Thoracic aorta (tissue), 2 donors: ENCODE data around the gene TEX22. TPM values are rescaled to one million over a fixed set of nuclear protein-coding genes. Genes with fewer than 3 reads are reported as not detected.

ENCODE experiments used
- ATAC-seq: fragments of 150-250 bp; one replicate; pipeline ENCODE4 v1.8.0; 2017; ENCODE audit warnings: low read depth; ENCODE audit not compliant: insufficient number of reproducible peaks, low FRiP score
- DNase-seq: peaks from one replicate; pipeline ENCODE4 v3.0.0-alpha.2; 2020; ENCODE audit warnings: low spot score
- H3K27ac ChIP-seq, 2 donors: fragments of 200-600 bp; sonication (generic); 1 replicate in 1 of 2; 2 replicates in 1 of 2; pipeline ENCODE4 v1.5.1; 2016; ENCODE audit warnings: mild to moderate bottlenecking in 2 of 2, moderate library complexity in 2 of 2
- H3K27me3 ChIP-seq: fragments of 200-600 bp; sonication (generic); replicated peaks from 2 replicates; pipeline ENCODE4 v1.6.0; 2016; ENCODE audit warnings: mild to moderate bottlenecking; ENCODE audit not compliant: insufficient read depth
- H3K36me3 ChIP-seq: fragments of 200-600 bp; sonication (generic); one replicate; pipeline ENCODE4 v1.5.1; 2016
- H3K4me1 ChIP-seq, 2 donors: fragments of 200-600 bp; sonication (generic); 1 replicate in 1 of 2; 2 replicates in 1 of 2; pipeline versions ENCODE4 v1.5.1 to v1.6.0; 2016; ENCODE audit warnings: low read depth in 2 of 2, mild to moderate bottlenecking in 1 of 2; ENCODE audit not compliant: control insufficient read depth in 1 of 2
- H3K4me3 ChIP-seq: fragments of 200-600 bp; sonication (generic); 2 replicates; pipeline ENCODE4 v1.5.1; 2016; ENCODE audit warnings: mild to moderate bottlenecking
- H3K9me3 ChIP-seq: fragments of 200-600 bp; sonication (generic); 2 replicates; pipeline ENCODE4 v1.5.1; 2016
- total RNA-seq, 2 donors: library from RNA; depleted of rRNA; stranded (reverse); fragments of >200 nt; gene quantifications; one replicate each; pipeline versions ENCODE4 v1.1.0 to v1.2.3, GENCODE V29; 2016
- TF ChIP-seq, protein P1 (sequence below): fragments of 200-600 bp; sonication (generic); IDR thresholded peaks from one replicate; pipeline ENCODE4 v1.5.1; 2019; ENCODE audit warnings: antibody characterized with exemption

TEX22 gene
- total RNA-seq, 2 donors from 2014 or later: not detected

DNA sequence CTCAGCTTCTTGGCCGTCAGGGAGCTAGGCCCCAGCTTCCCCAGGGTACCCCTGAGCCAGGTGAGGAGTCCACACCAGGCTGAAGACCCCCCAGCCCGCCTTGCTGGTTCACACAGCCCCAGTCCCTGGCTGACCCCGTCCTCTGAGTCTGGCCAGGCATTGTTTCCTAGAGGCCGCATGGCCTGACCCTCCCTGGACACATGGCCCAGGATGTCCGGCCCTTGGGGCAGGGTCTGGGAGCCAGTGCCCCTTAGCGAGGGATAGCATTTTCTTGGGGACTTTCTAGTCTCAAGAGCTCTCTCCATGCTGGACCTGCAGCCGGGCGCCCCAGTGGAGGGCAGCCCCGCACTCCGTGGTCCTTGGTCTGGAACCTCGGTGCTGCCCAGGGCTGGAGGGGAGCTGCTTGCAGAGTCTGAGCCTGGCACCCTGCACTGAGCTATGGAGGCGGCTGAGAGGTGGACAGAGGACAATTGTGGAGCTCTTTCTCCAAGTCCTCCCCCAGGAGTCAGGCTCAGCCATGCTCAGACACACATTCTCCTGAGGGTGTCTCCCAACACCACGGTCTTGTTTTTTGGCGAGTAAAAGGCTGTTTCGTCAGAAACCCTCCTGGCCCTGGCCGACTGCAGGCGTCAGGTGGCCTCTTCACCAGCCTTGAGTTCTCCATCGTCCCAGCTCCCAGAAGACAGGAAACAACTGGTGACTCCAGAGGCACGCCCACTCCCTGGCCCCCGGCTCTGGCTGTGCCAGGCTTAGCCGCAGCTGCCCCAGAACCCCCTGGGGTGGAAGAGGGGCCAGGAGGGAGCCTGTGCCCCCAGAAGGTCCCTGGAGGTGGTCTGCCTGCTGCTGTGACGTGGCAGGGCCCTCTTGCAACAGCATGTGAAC, 58.6 kb downstream of the TEX22 start:
- no peak for ATAC-seq
- Histone ChIP-seq H3K4me3 (no peak overlapping the region), H3K36me3 (peaks cover 33% of the 10 kb centered on the region), H3K27me3 (no peaks in the 10 kb centered on the region), H3K4me1 (no peaks in the 10 kb centered on the region), H3K27ac (no peak overlapping the region), H3K9me3 (no peaks in the 10 kb centered on the region)
- DNase-seq: no peak
- TF ChIP-seq, protein P1, sequence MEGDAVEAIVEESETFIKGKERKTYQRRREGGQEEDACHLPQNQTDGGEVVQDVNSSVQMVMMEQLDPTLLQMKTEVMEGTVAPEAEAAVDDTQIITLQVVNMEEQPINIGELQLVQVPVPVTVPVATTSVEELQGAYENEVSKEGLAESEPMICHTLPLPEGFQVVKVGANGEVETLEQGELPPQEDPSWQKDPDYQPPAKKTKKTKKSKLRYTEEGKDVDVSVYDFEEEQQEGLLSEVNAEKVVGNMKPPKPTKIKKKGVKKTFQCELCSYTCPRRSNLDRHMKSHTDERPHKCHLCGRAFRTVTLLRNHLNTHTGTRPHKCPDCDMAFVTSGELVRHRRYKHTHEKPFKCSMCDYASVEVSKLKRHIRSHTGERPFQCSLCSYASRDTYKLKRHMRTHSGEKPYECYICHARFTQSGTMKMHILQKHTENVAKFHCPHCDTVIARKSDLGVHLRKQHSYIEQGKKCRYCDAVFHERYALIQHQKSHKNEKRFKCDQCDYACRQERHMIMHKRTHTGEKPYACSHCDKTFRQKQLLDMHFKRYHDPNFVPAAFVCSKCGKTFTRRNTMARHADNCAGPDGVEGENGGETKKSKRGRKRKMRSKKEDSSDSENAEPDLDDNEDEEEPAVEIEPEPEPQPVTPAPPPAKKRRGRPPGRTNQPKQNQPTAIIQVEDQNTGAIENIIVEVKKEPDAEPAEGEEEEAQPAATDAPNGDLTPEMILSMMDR: no peak

GRCh38 chr14:105458010-105458409, 59.7 kb downstream of the TEX22 start:
- Histone ChIP-seq H3K4me1 (no peaks in the 10 kb centered on the region), H3K36me3 (peaks cover 36% of the 10 kb centered on the region), H3K4me3 (no peak overlapping the region), H3K27me3 (no peaks in the 10 kb centered on the region), H3K9me3 (no peaks in the 10 kb centered on the region), H3K27ac (no peak overlapping the region)
- DNase-seq (no peak), ATAC-seq (no peak)
- TF ChIP-seq, protein P1: no peak

GRCh38 chr14:105458571-105458970, 60.2 kb downstream of the TEX22 start:
- Histone ChIP-seq H3K27ac (no peak overlapping the region), H3K4me3 (no peak overlapping the region), H3K4me1 (no peaks in the 10 kb centered on the region), H3K27me3 (no peaks in the 10 kb centered on the region), H3K36me3 (peaks cover 41% of the 10 kb centered on the region), H3K9me3 (no peaks in the 10 kb centered on the region)
- ATAC-seq (no peak), DNase-seq (no peak)
- TF ChIP-seq, protein P1: no peak

DNA sequence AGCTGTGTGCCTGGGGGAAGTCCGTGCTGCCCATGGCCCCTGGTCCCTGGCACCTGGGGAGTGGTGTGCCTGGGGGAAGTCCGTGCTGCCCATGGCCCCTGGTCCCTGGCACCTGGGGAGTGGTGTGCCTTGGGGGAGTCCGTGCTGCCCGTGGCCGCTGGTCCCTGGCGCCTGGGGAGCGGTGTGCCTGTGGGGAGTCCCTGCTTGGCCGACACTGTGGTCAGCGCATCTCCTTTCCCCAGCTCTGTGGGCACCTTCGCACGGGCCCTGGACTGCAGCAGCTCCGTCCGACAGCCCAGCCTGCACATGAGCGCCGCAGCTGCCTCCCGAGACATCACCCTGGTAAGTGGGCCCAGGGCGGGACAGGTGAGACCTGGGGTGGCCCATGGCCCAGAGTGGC, 61.8 kb downstream of the TEX22 start:
- no peaks in the 10 kb centered on the region for H3K27me3 ChIP-seq
- no peaks in the 10 kb centered on the region for H3K4me1 ChIP-seq
- no peak for DNase-seq
- H3K4me3 ChIP-seq: no peak overlapping the region
- ATAC-seq: no peak
- TF ChIP-seq, protein P1: no peak
- H3K27ac ChIP-seq: no peak overlapping the region
- H3K9me3 ChIP-seq: no peaks in the 10 kb centered on the region
- peaks cover 39% of the 10 kb centered on the region for H3K36me3 ChIP-seq

- Histone ChIP-seq H3K27ac (no peak overlapping the region), H3K9me3 (no peaks in the 10 kb centered on the region), H3K4me3 (no peak overlapping the region), H3K27me3 (no peaks in the 10 kb centered on the region), H3K4me1 (no peaks in the 10 kb centered on the region), H3K36me3 (peaks cover 38% of the 10 kb centered on the region)
- no peak for DNase-seq
- no peak for ATAC-seq
- TF ChIP-seq, protein P1: no peak
These were observed 62.3 kb downstream of the TEX22 start for GRCh38 chr14:105460616-105461015.
